ENCODE measurements around the gene TRAPPC2L.

- TF ChIP-seq POLR2AphosphoS5 (IDR thresholded peaks at IDR 0.05; ENCODE audit: low read depth, low read length) (no peak), REST (IDR thresholded peaks at IDR 0.05; ENCODE audit: insufficient read depth in 1 of 2, low read depth in 2 of 2, low read length in 2 of 2) (no peak)
These were observed 14.1 kb upstream of the TRAPPC2L start for GRCh38 chr16:88842806-88843205.
